Activated naive CD4-positive, alpha-beta T cell treated with anti-CD3 and anti-CD28 coated beads, Interleukin-2, amount 10 ng/mL, durations not matched to agents 7 days and 5 days (primary cell): ENCODE results near the gene PCNT.
A peak's percentile ranks its signal among the peaks of the same experiment; 100 is the strongest.
"Not testable (repeated sequence)": the region's sequence is repeated elsewhere in the genome, so short reads cannot be mapped to it uniquely, and the experiment has no call there.

Source experiments
- CTCF ChIA-PET: fragments of 350-600 bp; sonication (Branson Sonifier 250); formaldehyde crosslinking; loops from one replicate; lab custom pipeline; 2021; ENCODE audit warnings: antibody characterized with exemption; lab: Charles Lee
- DNase-seq: peaks from one replicate; pipeline ENCODE4 v3.0.0-alpha.2; 2020
- H3K27ac Mint-ChIP-seq: one replicate; pipeline ENCODE4 v1.8.0; 2021; ENCODE audit warnings: mild to moderate bottlenecking, moderate library complexity, mixed read lengths
- H3K27me3 Mint-ChIP-seq: one replicate; pipeline ENCODE4 v1.8.0; 2021; ENCODE audit warnings: mild to moderate bottlenecking, mixed read lengths
- H3K36me3 Mint-ChIP-seq: one replicate; pipeline ENCODE4 v1.8.0; 2021; ENCODE audit warnings: mixed read lengths
- H3K4me1 Mint-ChIP-seq: one replicate; pipeline ENCODE4 v1.8.0; 2021; ENCODE audit warnings: mixed read lengths
- H3K4me3 Mint-ChIP-seq: one replicate; pipeline ENCODE4 v1.8.0; 2021; ENCODE audit warnings: mild to moderate bottlenecking, moderate library complexity, mixed read lengths
- H3K9me3 Mint-ChIP-seq: one replicate; pipeline ENCODE4 v1.8.0; 2021; ENCODE audit warnings: mixed read lengths

Gene PCNT

GRCh38 chr21:46458315-46459023 lies 134.5 kb downstream of the PCNT start, which contains the start of gene DIP2A:
TSS of gene DIP2A (plus strand) at chr21:46458891. CDS start at chr21:46459132, 241 bp downstream.
- peaks cover 29% of the 10 kb centered on the region for H3K36me3 Mint-ChIP-seq
- DNase-seq, result peak; percentile 95
- peaks cover 42% of the 10 kb centered on the region for H3K4me1 Mint-ChIP-seq
- H3K9me3 Mint-ChIP-seq, result no peaks in the 10 kb centered on the region
- peak within 1 kb of the TSS; percentile 95 for H3K27ac Mint-ChIP-seq
- H3K4me3 Mint-ChIP-seq, result peak within 1 kb of the TSS; percentile 92
- CTCF ChIA-PET, result interaction anchor here (1.2 to 1.5 kb wide), 2 partner anchors 181 to 315 kb away, joined by 4 to 6 read pairs; no protein-coding TSS in a partner anchor
- H3K27me3 Mint-ChIP-seq, result no peaks in the 10 kb centered on the region

GRCh38 chr21:46459024-46459355 lies 135.0 kb downstream of the PCNT start:
- peaks cover 42% of the 10 kb centered on the region for H3K4me1 Mint-ChIP-seq
- CTCF ChIA-PET, result interaction anchor here (1.2 kb wide), 1 partner anchor 179 kb away, joined by 4 read pairs; no protein-coding TSS in a partner anchor
- no peaks in the 10 kb centered on the region for H3K27me3 Mint-ChIP-seq
- peak overlapping the region; percentile 79 for H3K4me3 Mint-ChIP-seq
- DNase-seq, result no peak
- H3K9me3 Mint-ChIP-seq, result no peaks in the 10 kb centered on the region
- peaks cover 29% of the 10 kb centered on the region for H3K36me3 Mint-ChIP-seq
- H3K27ac Mint-ChIP-seq, result peak overlapping the region; percentile 82

GRCh38 chr21:46459356-46460112 lies 135.6 kb downstream of the PCNT start:
- H3K9me3 Mint-ChIP-seq, result no peaks in the 10 kb centered on the region
- CTCF ChIA-PET, result interaction anchor here (0.8 to 1.2 kb wide), 3 partner anchors 178 to 316 kb away, joined by 3 to 4 read pairs (median 3); no protein-coding TSS in a partner anchor
- peak overlapping the region; percentile 88 for H3K4me3 Mint-ChIP-seq
- peak; percentile 43 for DNase-seq
- H3K4me1 Mint-ChIP-seq, result peaks cover 42% of the 10 kb centered on the region
- peak overlapping the region; percentile 86 for H3K27ac Mint-ChIP-seq
- no peaks in the 10 kb centered on the region for H3K27me3 Mint-ChIP-seq
- peaks cover 29% of the 10 kb centered on the region for H3K36me3 Mint-ChIP-seq

- no peak for DNase-seq
- Mint-ChIP-seq H3K9me3 (no peaks in the 10 kb centered on the region), H3K4me1 (peaks cover 31% of the 10 kb centered on the region), H3K27me3 (no peaks in the 10 kb centered on the region), H3K36me3 (peaks cover 21% of the 10 kb centered on the region), H3K4me3 (no peak overlapping the region), H3K27ac (no peak overlapping the region)
- CTCF ChIA-PET, result interaction anchor here (0.5 kb wide), 1 partner anchor 210 kb away, joined by 4 read pairs; no protein-coding TSS in a partner anchor
Measured at GRCh38 chr21:46461909-46462308, 138.0 kb downstream of the PCNT start.

GRCh38 chr21:46465153-46465552 lies 141.2 kb downstream of the PCNT start:
- not testable (repeated sequence) for H3K9me3 Mint-ChIP-seq, DNase-seq, H3K4me3 Mint-ChIP-seq, H3K27ac Mint-ChIP-seq, H3K27me3 Mint-ChIP-seq
- CTCF ChIA-PET, result interaction anchor here (1.0 kb wide), 1 partner anchor 14 kb away, joined by 4 read pairs; no protein-coding TSS in a partner anchor
- Mint-ChIP-seq H3K4me1 (peaks cover 26% of the 10 kb centered on the region), H3K36me3 (peaks cover 27% of the 10 kb centered on the region)

- peaks cover 27% of the 10 kb centered on the region for H3K36me3 Mint-ChIP-seq
- H3K9me3 Mint-ChIP-seq, result no peaks in the 10 kb centered on the region
- CTCF ChIA-PET, result interaction anchor here (1.0 kb wide), 1 partner anchor 14 kb away, joined by 4 read pairs; no protein-coding TSS in a partner anchor
- no peak overlapping the region for H3K4me3 Mint-ChIP-seq
- no peak for DNase-seq
- H3K4me1 Mint-ChIP-seq, result peaks cover 22% of the 10 kb centered on the region
- H3K27me3 Mint-ChIP-seq, result no peaks in the 10 kb centered on the region
- H3K27ac Mint-ChIP-seq, result no peak overlapping the region
Measured at GRCh38 chr21:46465651-46466050, 141.7 kb downstream of the PCNT start.

GRCh38 chr21:46468108-46468774 lies 144.3 kb downstream of the PCNT start:
- Mint-ChIP-seq H3K9me3 (no peaks in the 10 kb centered on the region), H3K4me3 (no peak overlapping the region), H3K27me3 (no peaks in the 10 kb centered on the region), H3K36me3 (peaks cover 34% of the 10 kb centered on the region), H3K27ac (no peak overlapping the region), H3K4me1 (peaks cover 28% of the 10 kb centered on the region)
- no peak for DNase-seq
- CTCF ChIA-PET, result interaction anchor here (0.8 to 1.1 kb wide), 2 partner anchors 12 to 165 kb away, joined by 3 read pairs; no protein-coding TSS in a partner anchor

- no peak overlapping the region for H3K4me3 Mint-ChIP-seq
- H3K27me3 Mint-ChIP-seq, result no peaks in the 10 kb centered on the region
- no peak overlapping the region for H3K27ac Mint-ChIP-seq
- no peaks in the 10 kb centered on the region for H3K9me3 Mint-ChIP-seq
- peaks cover 32% of the 10 kb centered on the region for H3K4me1 Mint-ChIP-seq
- CTCF ChIA-PET, result interaction anchor here (0.6 to 0.8 kb wide), 2 partner anchors 165 to 326 kb away, joined by 3 to 4 read pairs; no protein-coding TSS in a partner anchor
- peaks cover 37% of the 10 kb centered on the region for H3K36me3 Mint-ChIP-seq
- no peak for DNase-seq
Measured at GRCh38 chr21:46469275-46469674, 145.3 kb downstream of the PCNT start.

- Mint-ChIP-seq H3K9me3 (no peaks in the 10 kb centered on the region), H3K27ac (no peak overlapping the region), H3K4me1 (peaks cover 35% of the 10 kb centered on the region), H3K36me3 (peaks cover 31% of the 10 kb centered on the region), H3K27me3 (no peaks in the 10 kb centered on the region), H3K4me3 (no peak overlapping the region)
- DNase-seq, result no peak
- CTCF ChIA-PET, result no interaction called here
Measured at GRCh38 chr21:46471514-46471913, 147.6 kb downstream of the PCNT start.

- H3K27ac Mint-ChIP-seq, result no peak overlapping the region
- CTCF ChIA-PET, result no interaction called here
- no peaks in the 10 kb centered on the region for H3K27me3 Mint-ChIP-seq
- H3K4me3 Mint-ChIP-seq, result no peak overlapping the region
- H3K4me1 Mint-ChIP-seq, result peaks cover 33% of the 10 kb centered on the region
- peaks cover 30% of the 10 kb centered on the region for H3K36me3 Mint-ChIP-seq
- no peaks in the 10 kb centered on the region for H3K9me3 Mint-ChIP-seq
- no peak for DNase-seq
Measured at GRCh38 chr21:46472246-46472645, 148.3 kb downstream of the PCNT start.

GRCh38 chr21:46474382-46474781 lies 150.4 kb downstream of the PCNT start:
- Mint-ChIP-seq H3K36me3 (peaks cover 22% of the 10 kb centered on the region), H3K4me3 (no peak overlapping the region), H3K9me3 (no peaks in the 10 kb centered on the region), H3K27ac (no peak overlapping the region), H3K4me1 (peaks cover 24% of the 10 kb centered on the region), H3K27me3 (no peaks in the 10 kb centered on the region)
- no peak for DNase-seq
- CTCF ChIA-PET, result no interaction called here

- H3K4me3 Mint-ChIP-seq, result no peak overlapping the region
- H3K27me3 Mint-ChIP-seq, result no peaks in the 10 kb centered on the region
- no peak for DNase-seq
- peaks cover 24% of the 10 kb centered on the region for H3K4me1 Mint-ChIP-seq
- peaks cover 22% of the 10 kb centered on the region for H3K36me3 Mint-ChIP-seq
- no peaks in the 10 kb centered on the region for H3K9me3 Mint-ChIP-seq
- no peak overlapping the region for H3K27ac Mint-ChIP-seq
- CTCF ChIA-PET, result no interaction called here
Measured at GRCh38 chr21:46475296-46475695, 151.3 kb downstream of the PCNT start.

GRCh38 chr21:46477765-46478164 lies 153.8 kb downstream of the PCNT start:
- Mint-ChIP-seq H3K36me3 (peaks cover 22% of the 10 kb centered on the region), H3K27ac (no peak overlapping the region)

GRCh38 chr21:46478910-46479309 lies 155.0 kb downstream of the PCNT start:
- Mint-ChIP-seq H3K27me3 (no peaks in the 10 kb centered on the region), H3K27ac (no peak overlapping the region), H3K36me3 (peaks cover 19% of the 10 kb centered on the region), H3K4me1 (peaks cover 18% of the 10 kb centered on the region), H3K9me3 (no peaks in the 10 kb centered on the region), H3K4me3 (no peak overlapping the region)
- no peak for DNase-seq
- CTCF ChIA-PET, result interaction anchor here (0.7 kb wide), 1 partner anchor 13 kb away, joined by 4 read pairs; no protein-coding TSS in a partner anchor

More at GRCh38 chr21:46477765-46478164, 153.8 kb downstream of the PCNT start:
- CTCF ChIA-PET, result no interaction called here
- H3K27me3 Mint-ChIP-seq, result no peaks in the 10 kb centered on the region
- H3K9me3 Mint-ChIP-seq, result no peaks in the 10 kb centered on the region
- no peak overlapping the region for H3K4me3 Mint-ChIP-seq
- no peak for DNase-seq
- H3K4me1 Mint-ChIP-seq, result peaks cover 10% of the 10 kb centered on the region
